Measurements from ENCODE around the gene PRKCE.

Gene PRKCE

GRCh38 chr2:46119453-46119852, 468.0 kb downstream of the PRKCE start:
- DNase-seq (ENCODE audit: low spot score) = peak; percentile 81

GRCh38 chr2:46120792-46121555, 469.5 kb downstream of the PRKCE start:
- DNase-seq (ENCODE audit: low spot score) = no peak

GRCh38 chr2:46122318-46122976, 471.0 kb downstream of the PRKCE start:
- DNase-seq (ENCODE audit: low spot score) = no peak

- no peak for DNase-seq (ENCODE audit: low spot score)
These were observed 471.5 kb downstream of the PRKCE start for GRCh38 chr2:46123013-46123412.

GRCh38 chr2:46125798-46126197, 474.3 kb downstream of the PRKCE start:
- no peak for DNase-seq (ENCODE audit: low spot score)

- no peak for DNase-seq (ENCODE audit: low spot score)
These were observed 475.1 kb downstream of the PRKCE start for GRCh38 chr2:46126571-46126970.

- no peak for DNase-seq (ENCODE audit: low spot score)
These were observed 475.7 kb downstream of the PRKCE start for GRCh38 chr2:46127176-46127575.

- no peak for DNase-seq (ENCODE audit: low spot score)
These were observed 479.0 kb downstream of the PRKCE start for GRCh38 chr2:46130511-46130910.

GRCh38 chr2:46132996-46133395, 481.5 kb downstream of the PRKCE start:
- no peak for DNase-seq (ENCODE audit: low spot score)

GRCh38 chr2:46134531-46135227, 483.2 kb downstream of the PRKCE start:
- DNase-seq (ENCODE audit: low spot score) = peak; percentile 64

- no peak for DNase-seq (ENCODE audit: low spot score)
These were observed 483.9 kb downstream of the PRKCE start for GRCh38 chr2:46135228-46135855.

GRCh38 chr2:46135958-46136357, 484.5 kb downstream of the PRKCE start:
- DNase-seq (ENCODE audit: low spot score) = no peak

GRCh38 chr2:46136481-46136880, 485.0 kb downstream of the PRKCE start:
- DNase-seq (ENCODE audit: low spot score) = no peak

- no peak for DNase-seq (ENCODE audit: low spot score)
These were observed 485.5 kb downstream of the PRKCE start for GRCh38 chr2:46136953-46137352.

GRCh38 chr2:46142546-46143428, 491.3 kb downstream of the PRKCE start:
- no peak for DNase-seq (ENCODE audit: low spot score)

GRCh38 chr2:46143429-46144132, 492.1 kb downstream of the PRKCE start:
- DNase-seq (ENCODE audit: low spot score) = no peak

- no peak for DNase-seq (ENCODE audit: low spot score)
These were observed 492.8 kb downstream of the PRKCE start for GRCh38 chr2:46144133-46144800.

- DNase-seq (ENCODE audit: low spot score) = no peak
These were observed 493.5 kb downstream of the PRKCE start for GRCh38 chr2:46145017-46145416.

GRCh38 chr2:46145840-46146239, 494.4 kb downstream of the PRKCE start:
- DNase-seq (ENCODE audit: low spot score) = no peak

GRCh38 chr2:46146866-46147502, 495.5 kb downstream of the PRKCE start:
- no peak for DNase-seq (ENCODE audit: low spot score)

Data from AG08395 (cell line).